CD14-positive monocyte (primary cell): ENCODE measurements around the gene MESD. TPM values are rescaled to one million over a fixed set of nuclear protein-coding genes. Genes with fewer than 3 reads are reported as not detected.
A peak's percentile ranks its signal among the peaks of the same experiment; 100 is the strongest.

Experiments
- DNase-seq, 3 donors: peaks; one replicate each; pipeline ENCODE4 v3.0.0-alpha.2; 2011 to 2022
- H2AFZ ChIP-seq: 2 replicates; pipeline ENCODE4 v1.6.0; 2012; ENCODE audit warnings: mild to moderate bottlenecking, low read depth, low read length, inconsistent platforms; ENCODE audit not compliant: insufficient read depth, poor library complexity, severe bottlenecking
- H3K27ac ChIP-seq, 2 donors: 1 replicate in 1 of 2; 2 replicates in 1 of 2; pipeline ENCODE4 v1.5.1; 2012 to 2013; ENCODE audit warnings: low read length in 2 of 2, control low read depth in 1 of 2, inconsistent platforms in 1 of 2, low read depth in 1 of 2, mild to moderate bottlenecking in 1 of 2
- H3K27me3 ChIP-seq, 2 donors: one replicate each; pipeline versions ENCODE4 v1.6.0 to v1.6.1; 2011 to 2013; ENCODE audit warnings: low read length in 2 of 2; ENCODE audit not compliant: control insufficient read depth in 2 of 2, insufficient read depth in 2 of 2
- H3K36me3 ChIP-seq, 2 donors: replicated peaks in 1 of 2; 1 replicate in 1 of 2; 2 replicates in 1 of 2; pipeline versions ENCODE4 v1.5.1 to v1.6.1; 2012 to 2013; ENCODE audit warnings: low read length in 2 of 2, control low read depth in 1 of 2, inconsistent platforms in 1 of 2, mild to moderate bottlenecking in 1 of 2; ENCODE audit not compliant: insufficient read depth in 2 of 2, control insufficient read depth in 1 of 2
- H3K4me1 ChIP-seq, 2 donors: 1 replicate in 1 of 2; 2 replicates in 1 of 2; pipeline versions ENCODE4 v1.5.1 to v1.6.1; 2012 to 2013; ENCODE audit warnings: low read length in 2 of 2, control low read depth in 1 of 2, inconsistent platforms in 1 of 2, mild to moderate bottlenecking in 1 of 2, moderate library complexity in 1 of 2; ENCODE audit not compliant: insufficient read depth in 2 of 2, control insufficient read depth in 1 of 2
- H3K4me2 ChIP-seq: replicated peaks from 2 replicates; pipeline ENCODE3; 2012; ENCODE audit warnings: low read length, moderate library complexity, mild to moderate bottlenecking; ENCODE audit not compliant: poor library complexity, severe bottlenecking; ENCODE audit errors: extremely low read depth
- H3K4me3 ChIP-seq, 3 experiments: fragments of 200-600 bp in 1 of 3; sonication (generic) in 1 of 3; replicated peaks in 1 of 3; 1 replicate in 2 of 3; 2 replicates in 1 of 3; pipeline ENCODE4 v1.5.1; 2011 to 2013; ENCODE audit warnings: low read length in 3 of 3, mild to moderate bottlenecking in 3 of 3, control low read depth in 2 of 3, low read depth in 2 of 3, inconsistent platforms in 1 of 3, moderate library complexity in 1 of 3
- H3K79me2 ChIP-seq: 2 replicates; pipeline ENCODE4 v1.6.0; 2012; ENCODE audit warnings: mild to moderate bottlenecking, control low read depth, inconsistent platforms, low read length, moderate library complexity; ENCODE audit not compliant: insufficient read depth
- H3K9ac ChIP-seq: 2 replicates; pipeline ENCODE4 v1.6.0; 2017; ENCODE audit warnings: low read length, mild to moderate bottlenecking; ENCODE audit not compliant: insufficient read depth, poor library complexity, severe bottlenecking
- H3K9me3 ChIP-seq, 2 donors: replicated peaks in 1 of 2; 1 replicate in 1 of 2; 2 replicates in 1 of 2; pipeline versions ENCODE4 v1.5.1 to v1.6.1; 2012 to 2013; ENCODE audit warnings: low read length in 2 of 2, control low read depth in 1 of 2; ENCODE audit not compliant: control insufficient read depth in 1 of 2, insufficient read depth in 1 of 2
- H4K20me1 ChIP-seq: 2 replicates; pipeline ENCODE4 v1.6.0; 2012; ENCODE audit warnings: mild to moderate bottlenecking, low read length, control low read depth, moderate library complexity; ENCODE audit not compliant: insufficient read depth
- H3K27ac Mint-ChIP-seq, 7 donors: one replicate each; pipeline ENCODE4 v1.8.0; 2020; ENCODE audit warnings: mild to moderate bottlenecking in 7 of 7, mixed read lengths in 7 of 7, moderate library complexity in 6 of 7, inconsistent platforms in 2 of 7
- H3K27me3 Mint-ChIP-seq, 3 donors: one replicate each; pipeline ENCODE4 v1.8.0; 2021 to 2022; ENCODE audit warnings: low read depth in 3 of 3, mild to moderate bottlenecking in 3 of 3, mixed read lengths in 3 of 3, moderate library complexity in 3 of 3, inconsistent platforms in 1 of 3
- H3K36me3 Mint-ChIP-seq, 2 donors: one replicate each; pipeline ENCODE4 v1.8.0; 2020; ENCODE audit warnings: mixed read lengths in 2 of 2, inconsistent platforms in 1 of 2, mild to moderate bottlenecking in 1 of 2
- H3K4me1 Mint-ChIP-seq: one replicate; pipeline ENCODE4 v1.8.0; 2020; ENCODE audit warnings: mild to moderate bottlenecking, mixed read lengths
- H3K4me3 Mint-ChIP-seq, 2 donors: one replicate each; pipeline ENCODE4 v1.8.0; 2020; ENCODE audit warnings: mild to moderate bottlenecking in 2 of 2, mixed read lengths in 2 of 2, moderate library complexity in 1 of 2
- H3K9me3 Mint-ChIP-seq, 7 donors: one replicate each; pipeline ENCODE4 v1.8.0; 2020 to 2022; ENCODE audit warnings: mixed read lengths in 7 of 7, mild to moderate bottlenecking in 6 of 7, moderate library complexity in 6 of 7, inconsistent platforms in 2 of 7
- WGBS: methylation state at CpG from one replicate; pipeline ENCODE4 v1.1.5; 2013; ENCODE audit warnings: missing lambda C conversion rate; ENCODE audit not compliant: insufficient coverage; 5-methylcytosine and 5-hydroxymethylcytosine counted together
- intact Hi-C, 2 donors: fragments of 100-400 bp; cut with micrococcal nuclease; formaldehyde crosslinking; loops; one replicate each; pipeline versions ENCODE4 v1.15.0 to v1.15.1; 2023
- polyA plus RNA-seq, 3 donors: library from polyadenylated mRNA; depleted of rRNA in 1 of 3; unstranded in 2 of 3; stranded (reverse) in 1 of 3; fragments of 300-500 nt in 2 of 3; fragments of >200 nt in 1 of 3; fragmentation: Illumina TruSeq in 2 of 3; gene quantifications; 1 replicate in 2 of 3; 2 replicates in 1 of 3; pipeline ENCODE4 v1.2.3, GENCODE V29; 2012 to 2021
- TF ChIP-seq, protein P1 (sequence below): fragments of 200-600 bp; IDR thresholded peaks from one replicate; pipeline ENCODE4 v1.8.0; 2022; ENCODE audit warnings: antibody characterized with exemption, mild to moderate bottlenecking

MESD gene
- polyA plus RNA-seq, 3 donors, result 5.6 to 15.7 (median 13.1) TPM

- Mint-ChIP-seq H3K4me1 (peaks cover 36% of the 10 kb centered on the region), H3K27ac (peak within 1 kb of the TSS; percentile 90 to 97 (median 94)), H3K36me3 (peaks cover 17 to 19% of the 10 kb centered on the region in 2 donors), H3K4me3 (peak within 1 kb of the TSS; percentile 94 to 96), H3K9me3 (peaks cover 0 to 12% (median 3%) of the 10 kb centered on the region in 7 donors), H3K27me3 (peaks cover 0 to 6% (median 0%) of the 10 kb centered on the region in 3 donors)
- Histone ChIP-seq H3K27me3 (no peaks in the 10 kb centered on the region), H3K36me3 (peaks cover 7 to 18% of the 10 kb centered on the region in 2 donors), H3K27ac (peak within 1 kb of the TSS; percentile 91 to 93), H3K79me2 (peaks cover 39% of the 10 kb centered on the region), H4K20me1 (peaks cover 37% of the 10 kb centered on the region), H3K4me3 (peak within 1 kb of the TSS; percentile 70 to 93 (median 92)), H3K4me1 (peaks cover 17 to 33% of the 10 kb centered on the region in 2 donors), H2AFZ (peak within 1 kb of the TSS; percentile 91), H3K9ac (peak within 1 kb of the TSS; percentile 90), H3K9me3 (peaks cover 0 to 3% of the 10 kb centered on the region in 2 donors), H3K4me2 (peak within 1 kb of the TSS; percentile 91)
- TF ChIP-seq, protein P1, sequence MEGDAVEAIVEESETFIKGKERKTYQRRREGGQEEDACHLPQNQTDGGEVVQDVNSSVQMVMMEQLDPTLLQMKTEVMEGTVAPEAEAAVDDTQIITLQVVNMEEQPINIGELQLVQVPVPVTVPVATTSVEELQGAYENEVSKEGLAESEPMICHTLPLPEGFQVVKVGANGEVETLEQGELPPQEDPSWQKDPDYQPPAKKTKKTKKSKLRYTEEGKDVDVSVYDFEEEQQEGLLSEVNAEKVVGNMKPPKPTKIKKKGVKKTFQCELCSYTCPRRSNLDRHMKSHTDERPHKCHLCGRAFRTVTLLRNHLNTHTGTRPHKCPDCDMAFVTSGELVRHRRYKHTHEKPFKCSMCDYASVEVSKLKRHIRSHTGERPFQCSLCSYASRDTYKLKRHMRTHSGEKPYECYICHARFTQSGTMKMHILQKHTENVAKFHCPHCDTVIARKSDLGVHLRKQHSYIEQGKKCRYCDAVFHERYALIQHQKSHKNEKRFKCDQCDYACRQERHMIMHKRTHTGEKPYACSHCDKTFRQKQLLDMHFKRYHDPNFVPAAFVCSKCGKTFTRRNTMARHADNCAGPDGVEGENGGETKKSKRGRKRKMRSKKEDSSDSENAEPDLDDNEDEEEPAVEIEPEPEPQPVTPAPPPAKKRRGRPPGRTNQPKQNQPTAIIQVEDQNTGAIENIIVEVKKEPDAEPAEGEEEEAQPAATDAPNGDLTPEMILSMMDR, result no peak
- intact Hi-C loops, result loop anchor here (5.0 to 10.0 kb wide), 3 partner anchors 54 to 294 kb away; no protein-coding TSS in a partner anchor
- DNase-seq, result peak; percentile 80 to 87 (median 83)
- under 1% methylated on average over 65 of the region's 66 CpGs for whole genome bisulfite sequencing
These were observed 11.1 kb upstream of the MESD start, which contains the start of gene TLNRD1 for GRCh38 chr15:81000624-81001151. TLNRD1 (plus strand) TSS chr15:81000923; CDS start chr15:81002272, 1,349 bp downstream.

DNA sequence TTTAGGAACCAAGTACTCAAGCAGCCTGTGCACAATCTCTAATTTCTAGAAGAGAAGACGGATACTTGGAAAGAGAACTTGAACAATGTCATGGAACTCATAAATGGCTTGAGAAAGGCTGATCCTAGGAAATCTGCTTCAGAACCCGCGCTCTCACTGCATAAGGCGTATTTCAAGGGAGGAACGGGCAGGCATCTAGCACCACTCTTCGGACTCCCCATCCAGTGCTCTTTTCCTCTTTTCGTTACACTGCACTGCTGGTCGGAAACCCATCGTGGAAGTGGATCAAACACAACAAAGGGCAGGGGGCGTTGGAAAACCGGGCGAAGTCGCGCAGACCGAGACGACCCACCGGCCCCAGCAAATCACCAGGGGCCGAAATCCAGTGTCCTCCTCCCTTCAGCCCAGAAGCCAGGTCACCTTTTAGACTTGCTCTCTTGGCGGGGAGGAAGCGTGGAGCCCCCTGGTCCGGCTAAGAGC is 10.6 kb upstream of the MESD start:
- peaks cover 32% of the 10 kb centered on the region for H4K20me1 ChIP-seq
- H3K4me2 ChIP-seq, result peak overlapping the region; percentile 91
- peak in 1 of 3 donors; percentile 24 for DNase-seq
- H3K4me3 Mint-ChIP-seq, result peak overlapping the region; percentile 94 to 96
- peak overlapping the region; percentile 90 for H3K9ac ChIP-seq
- WGBS, result under 1% methylated on average over 20 of the region's 21 CpGs
- H3K9me3 ChIP-seq, result peaks cover 0 to 3% of the 10 kb centered on the region in 2 donors
- peaks cover 36% of the 10 kb centered on the region for H3K4me1 Mint-ChIP-seq
- peaks cover 34% of the 10 kb centered on the region for H3K79me2 ChIP-seq
- peak overlapping the region; percentile 70 to 93 (median 92) for H3K4me3 ChIP-seq
- intact Hi-C loops, result loop anchor here (5.0 to 10.0 kb wide), 3 partner anchors 55 to 295 kb away; no protein-coding TSS in a partner anchor
- peak overlapping the region; percentile 90 to 97 (median 94) for H3K27ac Mint-ChIP-seq
- TF ChIP-seq, protein P1, result no peak
- H3K36me3 Mint-ChIP-seq, result peaks cover 17 to 18% of the 10 kb centered on the region in 2 donors
- peaks cover 17 to 33% of the 10 kb centered on the region in 2 donors for H3K4me1 ChIP-seq
- peaks cover 7 to 18% of the 10 kb centered on the region in 2 donors for H3K36me3 ChIP-seq
- peak overlapping the region; percentile 91 for H2AFZ ChIP-seq
- peaks cover 0 to 12% (median 3%) of the 10 kb centered on the region in 7 donors for H3K9me3 Mint-ChIP-seq
- H3K27me3 Mint-ChIP-seq, result peaks cover 0 to 7% (median 0%) of the 10 kb centered on the region in 3 donors
- H3K27ac ChIP-seq, result peak overlapping the region; percentile 91 to 93
- no peaks in the 10 kb centered on the region for H3K27me3 ChIP-seq
